Karpas-422 (cell line): ENCODE data around the gene MKNK2. TPM values are rescaled to one million over a fixed set of nuclear protein-coding genes. Genes with fewer than 3 reads are reported as not detected.

Experiments
- DNase-seq: peaks from one replicate; pipeline ENCODE4 v3.0.0-alpha.2; 2015
- H2AFZ ChIP-seq: fragments of 200-600 bp; sonication (generic); 2 replicates; pipeline ENCODE4 v1.6.1; 2014; ENCODE audit warnings: antibody characterized with exemption, low read length, mixed read lengths
- H3K27ac ChIP-seq: fragments of 200-600 bp; sonication (generic); 2 replicates; pipeline ENCODE4 v1.5.1; 2014; ENCODE audit warnings: mild to moderate bottlenecking, low read length, moderate library complexity
- H3K27me3 ChIP-seq: fragments of 200-600 bp; sonication (generic); 2 replicates; pipeline ENCODE4 v1.6.1; 2014; ENCODE audit warnings: low read length, mixed read lengths
- H3K36me3 ChIP-seq: fragments of 200-600 bp; sonication (generic); 2 replicates; pipeline ENCODE4 v1.6.1; 2014; ENCODE audit warnings: low read length, mixed read lengths; ENCODE audit not compliant: insufficient read depth
- H3K4me1 ChIP-seq: fragments of 200-600 bp; sonication (generic); 2 replicates; pipeline ENCODE4 v1.6.1; 2014; ENCODE audit warnings: mild to moderate bottlenecking, low read length, mixed read lengths
- H3K4me2 ChIP-seq: fragments of 200-600 bp; sonication (generic); 2 replicates; pipeline ENCODE4 v1.6.1; 2014; ENCODE audit warnings: low read length, low read depth, mild to moderate bottlenecking; ENCODE audit not compliant: poor library complexity, severe bottlenecking
- H3K4me3 ChIP-seq: fragments of 200-600 bp; sonication (generic); 2 replicates; pipeline ENCODE4 v1.5.1; 2014; ENCODE audit warnings: mild to moderate bottlenecking, antibody characterized with exemption, low read length, mixed read lengths
- H3K79me2 ChIP-seq: fragments of 200-600 bp; sonication (generic); 2 replicates; pipeline ENCODE4 v1.6.1; 2014; ENCODE audit warnings: mild to moderate bottlenecking, low read length, mixed read lengths
- H3K9ac ChIP-seq: fragments of 200-600 bp; sonication (generic); 2 replicates; pipeline ENCODE4 v1.6.0; 2014; ENCODE audit warnings: low read length
- H3K9me2 ChIP-seq: fragments of 200-600 bp; sonication (generic), shearing (Covaris generic); replicated peaks from 2 replicates; pipeline ENCODE4 v1.6.0; 2014; ENCODE audit warnings: mild to moderate bottlenecking, low read length, moderate library complexity; ENCODE audit not compliant: insufficient read depth
- H3K9me3 ChIP-seq: fragments of 300-700, 200-600 bp; sonication (generic); 2 replicates; pipeline ENCODE4 v1.6.1; 2014; ENCODE audit warnings: low read length, mixed read lengths
- H4K20me1 ChIP-seq: fragments of 200-600 bp; sonication (generic); 2 replicates; pipeline ENCODE4 v1.6.1; 2014; ENCODE audit warnings: mild to moderate bottlenecking, antibody characterized with exemption, low read length, low read depth; ENCODE audit not compliant: insufficient read depth
- total RNA-seq: library from RNA; depleted of rRNA; stranded (reverse); fragments of >200 nt; shearing (Covaris generic); gene quantifications from 2 replicates; pipeline ENCODE4 v1.2.3, GENCODE V29; 2014; ENCODE audit warnings: low replicate concordance

The MKNK2 gene
- total RNA-seq, 1 experiment from 2014 or later = 526 TPM

DNA sequence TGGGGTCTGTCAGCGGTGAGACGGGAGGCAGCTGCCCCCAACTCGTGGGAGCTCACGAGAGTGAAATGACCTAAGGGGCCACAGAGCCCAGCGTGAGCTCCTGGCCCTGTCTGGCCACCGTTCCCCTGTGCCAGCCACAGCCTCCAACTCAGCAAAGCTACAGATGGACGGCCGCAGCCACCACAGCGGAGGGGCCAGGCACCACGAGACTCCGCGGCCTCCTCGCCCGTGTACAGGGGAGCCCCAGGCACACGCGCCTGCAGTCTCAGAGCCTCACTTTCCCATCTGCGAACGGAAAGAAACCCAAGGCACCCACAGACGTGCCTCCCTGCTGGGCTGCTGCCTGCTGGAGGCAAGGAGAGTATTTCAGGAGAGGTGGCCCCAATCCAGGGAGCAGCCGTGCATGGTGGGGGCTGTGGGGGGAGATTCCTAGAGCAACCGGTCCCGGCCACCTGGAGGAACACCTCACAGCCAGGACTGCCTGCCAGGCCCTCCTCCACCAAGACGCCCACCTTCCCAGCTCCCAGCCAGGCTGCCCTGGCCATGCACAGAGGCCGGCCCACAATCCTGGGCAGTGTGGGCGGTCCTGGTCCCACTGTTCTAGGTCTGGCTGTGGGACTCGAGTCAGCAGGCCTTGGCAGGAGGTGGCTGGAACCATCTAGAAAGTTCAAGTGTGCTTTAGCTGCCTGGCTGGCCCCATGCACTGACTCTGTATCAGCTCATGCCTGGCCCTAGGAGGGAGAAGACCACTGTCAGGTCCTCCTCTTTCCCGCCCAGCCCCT, 1.9 kb downstream of the MKNK2 start:
- H3K9me2 ChIP-seq = no peaks in the 10 kb centered on the region
- H3K27me3 ChIP-seq = no peaks in the 10 kb centered on the region
- H2AFZ ChIP-seq = no peak overlapping the region
- H3K4me3 ChIP-seq = peak overlapping the region; percentile 84
- H3K9ac ChIP-seq = peak overlapping the region; percentile 93
- peak; percentile 60 for DNase-seq
- H3K4me1 ChIP-seq = peaks cover 71% of the 10 kb centered on the region
- peak overlapping the region; percentile 92 for H3K4me2 ChIP-seq
- peaks cover 65% of the 10 kb centered on the region for H4K20me1 ChIP-seq
- peaks cover 39% of the 10 kb centered on the region for H3K79me2 ChIP-seq
- no peaks in the 10 kb centered on the region for H3K9me3 ChIP-seq
- H3K36me3 ChIP-seq = peaks cover 28% of the 10 kb centered on the region
- H3K27ac ChIP-seq = peak overlapping the region; percentile 93

DNA sequence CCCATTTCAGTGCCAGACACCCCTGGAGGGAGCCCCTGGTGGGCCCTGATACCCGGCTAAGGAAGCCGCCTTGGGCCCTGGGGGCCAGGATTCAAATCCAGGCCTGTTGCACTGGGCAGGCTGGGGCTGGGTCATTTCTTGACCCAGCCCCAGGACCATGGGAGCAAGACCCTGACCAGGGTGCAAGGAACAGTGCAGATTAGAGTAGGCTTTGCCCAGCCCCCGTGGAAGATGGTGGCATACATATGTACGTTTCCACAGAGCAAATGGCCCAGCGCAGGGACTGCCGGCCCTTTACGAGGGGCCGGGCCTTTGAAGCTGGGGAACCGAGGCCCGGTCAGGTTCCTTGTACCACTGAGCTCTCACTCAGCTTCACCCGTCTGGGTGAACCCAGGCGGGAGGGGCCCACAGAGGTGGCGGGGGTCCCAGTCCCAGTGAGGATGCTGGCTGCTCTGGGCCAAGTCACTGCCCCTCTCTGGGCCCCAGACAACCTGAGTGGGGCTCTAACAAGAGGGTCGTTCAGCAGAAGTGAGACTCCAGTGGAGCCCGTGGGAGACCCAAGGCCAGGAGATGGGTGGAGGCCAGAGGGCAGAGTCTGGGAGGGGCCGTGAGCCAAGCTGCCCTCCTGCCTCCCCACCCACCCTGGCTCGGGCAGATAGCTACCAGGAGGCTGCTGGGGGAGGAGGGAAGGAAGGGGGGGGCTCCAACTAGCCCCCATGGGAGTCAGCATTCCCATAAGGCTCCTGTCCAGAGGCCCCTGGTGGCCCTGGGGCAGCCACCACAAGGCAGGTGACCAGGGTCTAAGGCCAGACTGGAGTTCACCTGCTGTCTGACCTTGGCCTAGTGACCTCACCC, 2.7 kb downstream of the MKNK2 start:
- DNase-seq = peak; percentile 47
- Histone ChIP-seq H4K20me1 (peaks cover 68% of the 10 kb centered on the region), H3K36me3 (peaks cover 28% of the 10 kb centered on the region), H3K4me3 (peak overlapping the region; percentile 84), H2AFZ (no peak overlapping the region), H3K27me3 (no peaks in the 10 kb centered on the region), H3K4me1 (peaks cover 79% of the 10 kb centered on the region), H3K9me3 (no peaks in the 10 kb centered on the region), H3K9ac (peak overlapping the region; percentile 93), H3K4me2 (peak overlapping the region; percentile 92), H3K79me2 (peaks cover 39% of the 10 kb centered on the region), H3K27ac (peak overlapping the region; percentile 93), H3K9me2 (no peaks in the 10 kb centered on the region)

DNA sequence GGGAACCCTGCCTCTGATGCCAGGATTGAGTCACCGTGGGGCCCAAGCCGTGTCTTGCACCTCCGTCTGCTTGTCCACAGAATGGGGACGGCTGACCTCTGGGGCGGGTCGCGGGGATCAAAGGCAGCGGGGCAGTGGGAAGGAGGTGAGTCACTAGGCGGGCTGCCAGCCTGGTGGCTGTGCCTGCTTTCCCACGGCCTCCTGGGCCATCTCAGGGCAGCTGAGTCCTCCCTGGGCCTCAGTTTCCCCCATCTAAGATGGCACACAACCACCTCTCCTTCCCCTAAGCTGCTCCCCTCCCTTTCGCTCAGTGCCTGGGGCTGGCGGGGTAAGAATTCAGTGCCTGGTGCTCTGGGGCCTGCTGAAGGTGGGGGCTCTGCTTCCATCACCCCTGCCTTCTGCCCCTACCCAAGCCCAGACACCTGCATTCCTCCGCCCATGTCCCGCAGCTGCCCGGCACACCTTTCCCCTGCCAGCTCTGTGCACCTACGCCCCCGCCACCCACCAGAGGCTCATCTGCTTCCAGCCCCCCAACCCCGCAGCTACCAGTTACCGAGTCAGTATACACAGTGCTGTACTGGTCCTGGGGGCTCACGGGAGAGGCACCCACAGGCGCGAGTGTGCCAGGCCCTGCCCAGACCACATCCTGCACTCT, 3.5 kb downstream of the MKNK2 start:
- peaks cover 39% of the 10 kb centered on the region for H3K79me2 ChIP-seq
- peak overlapping the region; percentile 84 for H3K4me3 ChIP-seq
- H3K9me3 ChIP-seq = no peaks in the 10 kb centered on the region
- peak overlapping the region; percentile 93 for H3K27ac ChIP-seq
- peaks cover 68% of the 10 kb centered on the region for H4K20me1 ChIP-seq
- peaks cover 28% of the 10 kb centered on the region for H3K36me3 ChIP-seq
- peak overlapping the region; percentile 92 for H3K4me2 ChIP-seq
- peak; percentile 68 for DNase-seq
- peak overlapping the region; percentile 93 for H3K9ac ChIP-seq
- no peak overlapping the region for H2AFZ ChIP-seq
- no peaks in the 10 kb centered on the region for H3K9me2 ChIP-seq
- peaks cover 86% of the 10 kb centered on the region for H3K4me1 ChIP-seq
- no peaks in the 10 kb centered on the region for H3K27me3 ChIP-seq

DNA sequence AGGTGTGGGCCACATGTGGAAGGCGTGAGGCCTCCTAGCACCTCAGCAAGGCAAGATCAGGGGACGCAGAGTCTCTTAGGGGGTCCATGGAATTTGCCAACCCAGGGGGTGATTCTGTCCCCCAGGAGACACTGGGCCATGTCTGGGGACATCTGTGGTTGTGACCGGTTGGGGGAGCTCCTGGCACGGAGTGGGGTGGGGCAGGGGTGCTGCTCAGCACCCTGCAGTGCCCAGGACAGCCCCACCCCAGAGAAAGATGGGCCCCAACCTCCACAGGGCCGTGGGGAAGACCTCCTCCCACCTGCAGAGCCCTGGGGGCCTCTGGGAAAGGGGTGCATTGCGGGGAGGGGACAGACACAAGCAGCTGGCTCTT, 4.0 kb downstream of the MKNK2 start:
- Histone ChIP-seq H3K9me2 (no peaks in the 10 kb centered on the region), H3K9ac (peak overlapping the region; percentile 93), H2AFZ (no peak overlapping the region), H3K27ac (peak overlapping the region; percentile 93), H3K4me1 (peaks cover 85% of the 10 kb centered on the region), H3K9me3 (no peaks in the 10 kb centered on the region), H3K4me3 (peak overlapping the region; percentile 84; the same call in 1 of the 2 replicates), H3K36me3 (peaks cover 32% of the 10 kb centered on the region), H3K27me3 (no peaks in the 10 kb centered on the region), H3K79me2 (peaks cover 39% of the 10 kb centered on the region), H3K4me2 (peak overlapping the region; percentile 92), H4K20me1 (peaks cover 68% of the 10 kb centered on the region)
- no peak for DNase-seq

DNA sequence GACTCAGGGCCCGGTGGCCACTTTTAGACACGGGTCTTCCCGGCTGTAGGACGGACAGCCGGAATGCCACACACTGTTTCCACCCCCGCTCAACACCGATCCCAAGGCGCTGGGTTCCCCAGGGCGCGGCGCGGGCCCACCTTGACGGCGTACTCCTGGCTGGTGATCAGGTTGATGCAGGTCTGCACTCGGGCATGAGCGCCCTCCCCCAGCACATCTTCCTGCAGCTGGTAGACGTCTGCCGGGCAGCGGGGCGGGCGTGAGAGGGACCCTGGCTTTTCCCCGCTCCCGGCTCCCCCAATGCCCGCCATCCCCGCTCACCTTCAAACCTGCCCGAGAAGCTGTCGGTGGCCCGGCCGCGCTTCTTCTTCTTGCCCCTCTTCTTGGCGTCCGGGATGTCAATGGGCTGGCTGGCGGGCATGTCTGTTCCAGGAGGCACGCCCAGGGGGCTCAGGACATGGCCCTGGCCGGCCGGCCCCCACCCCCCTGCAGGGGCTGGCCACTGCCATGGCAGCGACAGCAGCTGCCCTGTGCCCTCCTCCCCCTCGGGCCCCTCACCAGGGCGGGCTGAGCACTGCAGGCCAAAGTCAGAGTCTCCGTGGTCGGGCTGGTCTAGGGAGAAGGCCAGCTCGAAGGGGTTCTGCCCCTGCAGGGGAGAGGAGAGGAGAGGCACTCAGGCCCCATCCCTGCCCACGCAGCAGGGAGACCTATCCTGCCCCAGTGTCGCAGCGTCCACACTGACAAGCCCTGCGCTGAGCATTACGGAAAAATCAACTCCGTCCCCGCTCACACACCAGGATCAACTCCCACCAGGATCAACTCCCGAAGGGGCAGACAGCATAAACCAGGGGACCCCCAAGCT, 4.8 kb downstream of the MKNK2 start:
- Histone ChIP-seq H3K9me2 (no peaks in the 10 kb centered on the region), H3K36me3 (peaks cover 38% of the 10 kb centered on the region), H4K20me1 (peaks cover 74% of the 10 kb centered on the region), H3K27ac (peak overlapping the region; percentile 93), H3K4me1 (peaks cover 84% of the 10 kb centered on the region), H3K79me2 (peaks cover 39% of the 10 kb centered on the region), H3K27me3 (no peaks in the 10 kb centered on the region), H3K9me3 (no peaks in the 10 kb centered on the region), H3K4me2 (peak overlapping the region; percentile 92), H3K9ac (peak overlapping the region; percentile 93), H3K4me3 (peak overlapping the region; percentile 84; the same call in 1 of the 2 replicates), H2AFZ (no peak overlapping the region)
- DNase-seq = peak; percentile 60

DNA sequence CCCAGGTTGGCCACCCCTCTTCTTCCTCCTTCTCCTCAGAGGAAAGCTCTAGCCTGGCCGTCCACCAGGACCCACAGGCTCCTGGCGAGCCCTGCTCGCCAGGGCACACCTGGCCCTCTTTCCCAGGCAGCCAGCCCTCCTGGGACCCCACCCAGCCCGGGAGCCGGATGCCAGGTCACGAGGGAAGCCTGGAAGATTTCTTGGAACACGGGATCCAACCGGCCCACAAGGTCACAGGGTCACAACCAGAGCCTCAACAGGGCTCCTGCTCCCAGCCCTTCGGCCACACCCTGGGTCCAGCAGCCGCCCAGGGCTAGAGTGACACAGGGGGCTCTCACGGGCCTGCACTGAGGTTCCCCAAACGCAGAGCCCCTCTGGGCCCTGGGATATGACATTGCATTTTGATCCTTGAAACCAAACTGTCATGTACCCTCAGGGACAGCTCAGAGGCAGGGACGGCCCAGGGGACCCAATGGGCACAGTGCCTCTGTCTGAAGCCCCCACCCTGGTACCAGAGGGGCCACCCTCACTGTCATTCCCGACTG, 5.5 kb downstream of the MKNK2 start:
- Histone ChIP-seq H3K4me1 (peaks cover 91% of the 10 kb centered on the region), H3K79me2 (peaks cover 36% of the 10 kb centered on the region), H3K9me3 (no peaks in the 10 kb centered on the region), H4K20me1 (peaks cover 79% of the 10 kb centered on the region), H3K4me3 (peak overlapping the region; percentile 84; the same call in 1 of the 2 replicates), H3K27ac (peak overlapping the region; percentile 93), H3K9ac (peak overlapping the region; percentile 93), H3K27me3 (no peaks in the 10 kb centered on the region), H3K4me2 (peak overlapping the region; percentile 92), H2AFZ (no peak overlapping the region), H3K36me3 (peaks cover 44% of the 10 kb centered on the region), H3K9me2 (no peaks in the 10 kb centered on the region)
- peak; percentile 62 for DNase-seq

DNA sequence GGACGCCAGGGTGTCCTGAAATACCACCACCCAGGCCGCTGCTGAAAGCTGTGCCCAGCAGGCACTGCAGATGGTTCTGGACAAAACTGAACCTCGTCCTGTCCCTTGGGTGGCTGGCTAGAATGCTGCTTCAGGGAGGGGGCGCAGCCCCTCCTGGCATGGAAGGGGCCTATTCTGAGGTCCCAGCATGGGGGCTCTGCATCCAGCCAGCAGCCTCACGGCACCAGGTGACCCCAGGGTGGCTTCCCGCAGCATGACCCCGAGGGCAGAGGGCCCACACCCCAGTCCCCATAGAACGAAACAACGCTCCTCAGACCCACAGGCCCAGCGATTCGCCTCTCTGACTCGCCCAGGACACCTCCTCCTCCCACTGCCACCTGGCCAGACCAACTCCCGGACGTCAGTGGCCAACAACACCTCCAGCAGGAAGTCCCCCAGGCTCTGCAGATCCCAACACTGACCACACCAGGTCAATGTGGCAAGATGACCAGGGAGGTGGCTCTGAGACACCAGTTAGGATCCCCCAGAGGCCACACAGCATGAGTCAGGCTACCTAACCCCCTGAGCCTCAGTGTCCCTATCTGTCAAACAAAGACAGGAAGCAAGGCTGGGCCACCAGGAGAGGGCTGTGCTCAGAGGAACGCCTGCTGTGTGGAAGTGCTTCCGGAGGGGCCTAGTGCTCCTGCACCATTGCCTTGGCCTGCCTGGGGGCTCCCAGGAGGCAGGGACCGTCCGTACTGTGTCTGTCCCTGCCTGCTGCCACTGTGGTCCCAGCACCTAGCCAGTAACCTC, 6.1 kb downstream of the MKNK2 start:
- H3K27ac ChIP-seq = peak overlapping the region; percentile 93
- H3K27me3 ChIP-seq = no peaks in the 10 kb centered on the region
- no peaks in the 10 kb centered on the region for H3K9me3 ChIP-seq
- peak overlapping the region; percentile 92 for H3K4me2 ChIP-seq
- H3K9me2 ChIP-seq = no peaks in the 10 kb centered on the region
- peaks cover 45% of the 10 kb centered on the region for H3K36me3 ChIP-seq
- H3K79me2 ChIP-seq = peaks cover 30% of the 10 kb centered on the region
- DNase-seq = peak; percentile 73
- H4K20me1 ChIP-seq = peaks cover 79% of the 10 kb centered on the region
- H3K4me1 ChIP-seq = peaks cover 98% of the 10 kb centered on the region
- no peak overlapping the region for H2AFZ ChIP-seq
- H3K4me3 ChIP-seq = peak overlapping the region; percentile 84; the same call in 1 of the 2 replicates
- H3K9ac ChIP-seq = peak overlapping the region; percentile 93
